Progenitor cell of endocrine pancreas (in vitro differentiated cells): ENCODE measurements around the gene TDP2. TPM values are rescaled to one million over a fixed set of nuclear protein-coding genes. Genes with fewer than 3 reads are reported as not detected.

Experiments used
- DNase-seq: peaks from one replicate; pipeline ENCODE4 v3.0.0; 2021; ENCODE audit warnings: low spot score; ENCODE audit not compliant: unreplicated experiment
- H3K27ac Mint-ChIP-seq: 2 replicates; pipeline ENCODE4 v1.8.0; 2021; ENCODE audit warnings: mild to moderate bottlenecking, moderate library complexity, mixed read lengths
- H3K27me3 Mint-ChIP-seq: 2 replicates; pipeline ENCODE4 v1.8.0; 2021; ENCODE audit warnings: mixed read lengths
- H3K36me3 Mint-ChIP-seq: 2 replicates; pipeline ENCODE4 v1.8.0; 2022; ENCODE audit warnings: mixed read lengths; ENCODE audit not compliant: insufficient read depth
- H3K4me1 Mint-ChIP-seq: 2 replicates; pipeline ENCODE4 v1.8.0; 2021; ENCODE audit warnings: low read depth, mixed read lengths
- H3K4me3 Mint-ChIP-seq: 2 replicates; pipeline ENCODE4 v1.8.0; 2021; ENCODE audit warnings: low read depth, mild to moderate bottlenecking, moderate library complexity, mixed read lengths
- H3K9me3 Mint-ChIP-seq: 2 replicates; pipeline ENCODE4 v1.8.0; 2021; ENCODE audit warnings: low read depth, mixed read lengths
- CTCF ChIP-seq: fragments of 200-600 bp; sonication (generic); IDR thresholded peaks from one replicate; pipeline ENCODE4 v1.5.0; 2021; ENCODE audit warnings: antibody characterized with exemption, mild to moderate bottlenecking; ENCODE audit not compliant: unreplicated experiment
- total RNA-seq: library from RNA; stranded (reverse); gene quantifications from 2 replicates; pipeline ENCODE4 v1.2.1, GENCODE V29; 2021

Gene TDP2
- total RNA-seq, 1 donor from 2014 or later: 65.6 TPM

- H3K27ac Mint-ChIP-seq: no peak overlapping the region
- no peaks in the 10 kb centered on the region for H3K27me3 Mint-ChIP-seq
- no peak for DNase-seq
- H3K4me3 Mint-ChIP-seq: no peak overlapping the region
- H3K36me3 Mint-ChIP-seq: no peaks in the 10 kb centered on the region
- no peak for TF ChIP-seq CTCF
- H3K9me3 Mint-ChIP-seq: no peaks in the 10 kb centered on the region
- no peaks in the 10 kb centered on the region for H3K4me1 Mint-ChIP-seq
Measured at GRCh38 chr6:24614043-24614420, 52.7 kb downstream of the TDP2 start.

- H3K4me3 Mint-ChIP-seq: no peak overlapping the region
- TF ChIP-seq CTCF: no peak
- DNase-seq: no peak
- H3K27ac Mint-ChIP-seq: no peak overlapping the region
- H3K9me3 Mint-ChIP-seq: no peaks in the 10 kb centered on the region
- H3K27me3 Mint-ChIP-seq: no peaks in the 10 kb centered on the region
- no peaks in the 10 kb centered on the region for H3K4me1 Mint-ChIP-seq
- H3K36me3 Mint-ChIP-seq: no peaks in the 10 kb centered on the region
Measured at GRCh38 chr6:24613361-24614042, 53.2 kb downstream of the TDP2 start.

- TF ChIP-seq CTCF: no peak
- Mint-ChIP-seq H3K4me1 (no peaks in the 10 kb centered on the region), H3K9me3 (no peaks in the 10 kb centered on the region), H3K4me3 (no peak overlapping the region), H3K27me3 (no peaks in the 10 kb centered on the region), H3K27ac (no peak overlapping the region), H3K36me3 (no peaks in the 10 kb centered on the region)
- no peak for DNase-seq
Measured at GRCh38 chr6:24610672-24611071, 56.0 kb downstream of the TDP2 start.

GRCh38 chr6:24607310-24608105 is 59.2 kb downstream of the TDP2 start:
- no peak for DNase-seq
- Mint-ChIP-seq H3K27me3 (no peaks in the 10 kb centered on the region), H3K4me1 (no peaks in the 10 kb centered on the region), H3K27ac (no peak overlapping the region), H3K4me3 (no peak overlapping the region), H3K36me3 (no peaks in the 10 kb centered on the region), H3K9me3 (no peaks in the 10 kb centered on the region)
- TF ChIP-seq CTCF: no peak

GRCh38 chr6:24606200-24606930 is 60.3 kb downstream of the TDP2 start:
- H3K27ac Mint-ChIP-seq: no peak overlapping the region

More at GRCh38 chr6:24606200-24606930, 60.3 kb downstream of the TDP2 start:
- DNase-seq: no peak
- TF ChIP-seq CTCF: no peak
- no peaks in the 10 kb centered on the region for H3K27me3 Mint-ChIP-seq
- H3K9me3 Mint-ChIP-seq: no peaks in the 10 kb centered on the region
- H3K4me1 Mint-ChIP-seq: no peaks in the 10 kb centered on the region
- H3K36me3 Mint-ChIP-seq: no peaks in the 10 kb centered on the region
- no peak overlapping the region for H3K4me3 Mint-ChIP-seq
